Right cardiac atrium (tissue), 5 donors: ENCODE results near the gene DDX21. TPM values are rescaled to one million over a fixed set of nuclear protein-coding genes. Genes with fewer than 3 reads are reported as not detected.
"Not testable (repeated sequence)": the region's sequence is repeated elsewhere in the genome, so short reads cannot be mapped to it uniquely, and the experiment has no call there.

Experiments
- ATAC-seq, 2 donors: fragments of 200-7000 bp; cut with Tn5 transposase; one replicate each; pipeline versions ENCODE4 v1.8.0 to v1.9.1; 2020; ENCODE audit warnings: moderate library complexity in 2 of 2, mild to moderate bottlenecking in 1 of 2
- DNase-seq, 3 donors: peaks; one replicate each; pipeline ENCODE4 v3.0.0-alpha.2; 2020
- H3K27ac ChIP-seq: one replicate; pipeline ENCODE4 v1.5.1; 2013; ENCODE audit warnings: mild to moderate bottlenecking, low read length, control low read depth, moderate library complexity
- H3K27me3 ChIP-seq: one replicate; pipeline ENCODE4 v1.6.1; 2013; ENCODE audit not compliant: control insufficient read depth, insufficient read depth
- H3K4me1 ChIP-seq: one replicate; pipeline ENCODE4 v1.6.1; 2013; ENCODE audit warnings: low read length; ENCODE audit not compliant: control insufficient read depth, insufficient read depth
- H3K4me3 ChIP-seq: one replicate; pipeline ENCODE4 v1.5.1; 2013; ENCODE audit warnings: low read length, control low read depth
- H3K9me3 ChIP-seq: one replicate; pipeline ENCODE4 v1.6.1; 2013; ENCODE audit warnings: low read length; ENCODE audit not compliant: control insufficient read depth
- WGBS: extraction: QIAGEN DNeasy Blood & Tissue Kit; methylation state at CpG from one replicate; pipeline ENCODE4 v1.1.7; 2013; 5-methylcytosine and 5-hydroxymethylcytosine counted together
- intact Hi-C, 4 donors: fragments of 100-400 bp; cut with DNase I; formaldehyde crosslinking; loops; one replicate each; pipeline versions ENCODE4 v1.11.0 to v1.14.0; 2022 to 2023
- polyA plus RNA-seq: library from polyadenylated mRNA; stranded (reverse); fragments of 200-250 nt; gene quantifications from one replicate; pipeline ENCODE4 v1.2.3, GENCODE V29; 2013
- total RNA-seq, 4 donors: library from RNA; stranded (reverse); fragmentation: NEBNext Ultra II Directional; extraction: Animal tissue kit (Norgen Biotek cat#: 25700); gene quantifications; one replicate each; pipeline ENCODE4 v1.2.1, GENCODE V29; 2021
- donor health status: healthy with polysubstance abuse.
- donor health status: DM: no; HTN: yes; CAD: no.
- donor health status: DM: no; HTN: no; CAD: no.
- donor health status: DM: no; HTN: yes; CAD: no; lungs with severe emphysema.
- donor health status: DM: yes; HTN: yes; CAD: no.

The DDX21 gene
- total and polyA plus RNA-seq, 5 donors, result 9.4 to 44.0 (median 20.1) TPM

DNA sequence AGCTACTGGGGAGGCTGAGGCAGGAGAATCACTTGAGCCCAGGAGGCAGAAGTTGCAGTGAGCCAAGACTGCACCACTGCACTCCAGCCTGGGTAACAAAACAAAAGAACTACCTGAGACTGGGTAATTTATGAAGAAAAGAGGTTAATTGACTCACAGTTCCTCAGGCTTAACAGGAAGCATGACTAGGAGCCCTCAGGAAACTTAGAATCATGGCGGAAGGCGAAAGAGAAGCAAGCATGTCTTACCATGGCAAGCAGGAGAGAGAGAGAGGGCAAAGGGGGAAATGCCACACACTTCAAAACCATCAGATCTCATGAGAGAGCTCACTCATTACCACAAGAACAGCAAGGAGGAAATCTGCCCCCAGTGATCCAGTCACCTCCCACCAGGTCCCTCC, 56.8 kb downstream of the DDX21 start:
- WGBS, result 92% methylated on average over 2 of the region's 2 CpGs
- H3K27me3 ChIP-seq, H3K4me1 ChIP-seq, H3K9me3 ChIP-seq, intact Hi-C loops, H3K4me3 ChIP-seq, DNase-seq, H3K27ac ChIP-seq, ATAC-seq: not testable (repeated sequence)

GRCh38 chr10:69014171-69014570, 58.2 kb downstream of the DDX21 start:
- H3K27ac ChIP-seq, result no peak overlapping the region
- no peaks in the 10 kb centered on the region for H3K9me3 ChIP-seq
- no peaks in the 10 kb centered on the region for H3K4me1 ChIP-seq
- ATAC-seq (no peak), DNase-seq (no peak)
- no peak overlapping the region for H3K4me3 ChIP-seq
- intact Hi-C loops, result no loop called here
- H3K27me3 ChIP-seq, result no peaks in the 10 kb centered on the region
- WGBS, result 98% methylated on average over 1 of the region's 1 CpG

- H3K27ac ChIP-seq, result no peak overlapping the region
- no peaks in the 10 kb centered on the region for H3K9me3 ChIP-seq
- no peak overlapping the region for H3K4me3 ChIP-seq
- DNase-seq (no peak), ATAC-seq (peak in 1 of 2 donors; percentile 54)
- intact Hi-C loops, result no loop called here
- H3K27me3 ChIP-seq, result no peaks in the 10 kb centered on the region
- 62% methylated on average over 3 of the region's 3 CpGs for whole genome bisulfite sequencing
- no peaks in the 10 kb centered on the region for H3K4me1 ChIP-seq
Observed at GRCh38 chr10:69018613-69019012, 62.6 kb downstream of the DDX21 start.

- Histone ChIP-seq H3K27ac (no peak overlapping the region), H3K27me3 (no peaks in the 10 kb centered on the region), H3K4me1 (no peaks in the 10 kb centered on the region), H3K9me3 (no peaks in the 10 kb centered on the region), H3K4me3 (no peak overlapping the region)
- no peak for DNase-seq
- intact Hi-C loops, result no loop called here
- no peak for ATAC-seq
- WGBS, result 98% methylated on average over 19 of the region's 19 CpGs
Observed at GRCh38 chr10:69022611-69023010, 66.6 kb downstream of the DDX21 start.

GRCh38 chr10:69025370-69025896, 69.5 kb downstream of the DDX21 start:
- H3K9me3 ChIP-seq, result no peaks in the 10 kb centered on the region
- DNase-seq (no peak), ATAC-seq (no peak)
- WGBS, result 69% methylated on average over 4 of the region's 4 CpGs
- intact Hi-C loops, result no loop called here
- H3K4me1 ChIP-seq, result no peaks in the 10 kb centered on the region
- H3K27ac ChIP-seq, result no peak overlapping the region
- no peak overlapping the region for H3K4me3 ChIP-seq
- no peaks in the 10 kb centered on the region for H3K27me3 ChIP-seq

DNA sequence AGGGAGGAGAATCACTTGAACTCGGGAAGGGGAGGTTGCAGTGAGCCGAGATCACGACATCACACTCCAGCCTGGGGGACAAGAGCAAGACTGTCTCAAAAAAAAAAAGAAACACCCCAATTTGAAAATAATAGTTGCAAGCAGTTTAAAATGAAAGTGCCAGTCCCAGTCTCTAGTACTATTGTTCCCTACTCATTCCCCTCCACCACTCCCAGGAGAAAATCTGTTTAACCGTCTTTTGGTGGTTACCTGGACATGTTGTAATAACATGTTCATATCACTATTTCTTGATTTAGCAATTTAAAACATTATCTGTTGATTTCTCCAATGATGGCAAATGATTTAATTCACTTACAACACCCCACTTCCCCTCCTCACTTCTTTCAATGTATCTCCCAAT, 77.3 kb downstream of the DDX21 start:
- Histone ChIP-seq H3K4me1 (no peaks in the 10 kb centered on the region), H3K27me3 (no peaks in the 10 kb centered on the region), H3K27ac (no peak overlapping the region), H3K4me3 (no peak overlapping the region), H3K9me3 (no peaks in the 10 kb centered on the region)
- no peak for ATAC-seq
- DNase-seq, result no peak
- intact Hi-C loops, result no loop called here
- WGBS, result 80% methylated on average over 4 of the region's 4 CpGs

Other genes starting within 250 kb of the DDX21 start
- gene CCAR1, start 234.9 kb upstream of the DDX21 start, total RNA-seq, result 10 to 100 TPM; 29.2 to 35.4 (median 33.9) TPM
- 31.5 TPM for gene CCAR1, start 234.9 kb upstream of the DDX21 start, polyA plus RNA-seq
- gene STOX1, start 128.6 kb upstream of the DDX21 start, total RNA-seq, result under 1 TPM; 0.14 to 0.45 (median 0.25) TPM
- gene STOX1, start 128.6 kb upstream of the DDX21 start, polyA plus RNA-seq, result 0.25 TPM
- 10 to 100 TPM; 23.6 to 26.7 (median 24.7) TPM for gene DDX50, start 54.9 kb upstream of the DDX21 start, total RNA-seq
- 15.5 TPM for gene DDX50, start 54.9 kb upstream of the DDX21 start, polyA plus RNA-seq
- gene KIFBP, start 32.6 kb downstream of the DDX21 start, total RNA-seq, result 10 to 100 TPM; 31.6 to 36.9 (median 35.1) TPM
- 29.2 TPM for gene KIFBP, start 32.6 kb downstream of the DDX21 start, polyA plus RNA-seq
- 100 to 1,000 TPM in 1 of 4 donors, 10 to 100 TPM in 3; 53.4 to 102 (median 76.8) TPM for gene SRGN, start 131.9 kb downstream of the DDX21 start, total RNA-seq
- gene SRGN, start 131.9 kb downstream of the DDX21 start, polyA plus RNA-seq, result 69.5 TPM
- gene VPS26A, start 168.0 kb downstream of the DDX21 start, total RNA-seq, result 10 to 100 TPM; 29.6 to 40.8 (median 38.7) TPM
- gene VPS26A, start 168.0 kb downstream of the DDX21 start, polyA plus RNA-seq, result 19.7 TPM
- gene SUPV3L1, start 224.1 kb downstream of the DDX21 start, total RNA-seq, result 10 to 100 TPM; 29.9 to 38.0 (median 33.5) TPM
- 53.5 TPM for gene SUPV3L1, start 224.1 kb downstream of the DDX21 start, polyA plus RNA-seq